Neuronal stem cell (in vitro differentiated cells): ENCODE data around the gene UROS.

ENCODE experiments used
- DNase-seq: peaks from one replicate; pipeline ENCODE4 v3.0.0-alpha.2; 2013; ENCODE audit warnings: low spot score
- H2AFZ ChIP-seq: one replicate; pipeline ENCODE4 v1.6.1; 2013; ENCODE audit warnings: mild to moderate bottlenecking, low read length, inconsistent platforms
- H2AK5ac ChIP-seq: 2 replicates; pipeline ENCODE4 v1.6.1; 2013; ENCODE audit warnings: low read depth, mild to moderate bottlenecking, inconsistent platforms, low read length, moderate library complexity, mixed read lengths
- H2BK120ac ChIP-seq: 2 replicates; pipeline ENCODE4 v1.6.1; 2013; ENCODE audit warnings: low read depth, mild to moderate bottlenecking, inconsistent platforms, low read length, moderate library complexity, mixed read lengths
- H2BK12ac ChIP-seq: one replicate; pipeline ENCODE4 v1.6.1; 2013; ENCODE audit warnings: low read length, inconsistent platforms
- H2BK15ac ChIP-seq: 2 replicates; pipeline ENCODE4 v1.6.1; 2013; ENCODE audit warnings: mild to moderate bottlenecking, low read length, inconsistent platforms, mixed read lengths
- H2BK5ac ChIP-seq: one replicate; pipeline ENCODE4 v1.6.1; 2013; ENCODE audit warnings: inconsistent platforms, mild to moderate bottlenecking, low read length, moderate library complexity
- H3K14ac ChIP-seq: one replicate; pipeline ENCODE4 v1.6.1; 2013; ENCODE audit warnings: low read length, inconsistent platforms
- H3K18ac ChIP-seq: 2 replicates; pipeline ENCODE4 v1.6.1; 2013; ENCODE audit warnings: low read length, inconsistent platforms
- H3K23ac ChIP-seq: 2 replicates; pipeline ENCODE4 v1.6.1; 2013; ENCODE audit warnings: low read depth, mild to moderate bottlenecking, mixed read lengths, low read length, inconsistent platforms; ENCODE audit not compliant: poor library complexity
- H3K27ac ChIP-seq: replicated peaks from 3 replicates; pipeline ENCODE4 v1.5.1; 2013; ENCODE audit warnings: low read length, inconsistent platforms
- H3K27me3 ChIP-seq, 3 experiments: 2 replicates each; pipeline ENCODE4 v1.6.1; 2013; ENCODE audit warnings: low read length in 3 of 3, mild to moderate bottlenecking in 2 of 3, inconsistent platforms in 1 of 3, low read depth in 1 of 3, mixed read lengths in 1 of 3, moderate library complexity in 1 of 3; ENCODE audit not compliant: control insufficient read depth in 3 of 3, insufficient read depth in 3 of 3
- H3K36me3 ChIP-seq, 2 donors: replicated peaks in 1 of 2; 2 replicates each; pipeline ENCODE4 v1.6.1; 2013; ENCODE audit warnings: low read length in 2 of 2; ENCODE audit not compliant: control insufficient read depth in 2 of 2, insufficient read depth in 2 of 2
- H3K4ac ChIP-seq: 2 replicates; pipeline ENCODE4 v1.6.1; 2013; ENCODE audit warnings: inconsistent platforms, mild to moderate bottlenecking, low read length, moderate library complexity
- H3K4me1 ChIP-seq, 2 donors: 1 replicate in 1 of 2; 2 replicates in 1 of 2; pipeline ENCODE4 v1.6.1; 2013; ENCODE audit warnings: low read length in 2 of 2, low read depth in 1 of 2; ENCODE audit not compliant: control insufficient read depth in 2 of 2, insufficient read depth in 1 of 2
- H3K4me2 ChIP-seq: one replicate; pipeline ENCODE4 v1.6.1; 2013; ENCODE audit warnings: mild to moderate bottlenecking, low read length, inconsistent platforms; ENCODE audit not compliant: insufficient read depth, poor library complexity, severe bottlenecking
- H3K4me3 ChIP-seq, 2 donors: 2 replicates each; pipeline ENCODE4 v1.5.1; 2013; ENCODE audit warnings: low read length in 2 of 2, mild to moderate bottlenecking in 2 of 2, inconsistent platforms in 1 of 2, moderate library complexity in 1 of 2
- H3K79me1 ChIP-seq: one replicate; pipeline ENCODE4 v1.6.1; 2013; ENCODE audit warnings: low read depth, mild to moderate bottlenecking, inconsistent platforms, low read length, moderate library complexity
- H3K9ac ChIP-seq: one replicate; pipeline ENCODE4 v1.6.1; 2013; ENCODE audit warnings: mild to moderate bottlenecking, low read depth, low read length, inconsistent platforms; ENCODE audit not compliant: poor library complexity
- H3K9me3 ChIP-seq, 2 donors: replicated peaks in 1 of 2; 2 replicates each; pipeline versions ENCODE3 to v1.6.1; 2013; ENCODE audit warnings: low read length in 2 of 2, mild to moderate bottlenecking in 2 of 2, inconsistent platforms in 1 of 2, low read depth in 1 of 2, mixed read lengths in 1 of 2, moderate library complexity in 1 of 2; ENCODE audit not compliant: control insufficient read depth in 2 of 2, insufficient read depth in 1 of 2
- H4K8ac ChIP-seq: one replicate; pipeline ENCODE4 v1.6.1; 2013; ENCODE audit warnings: low read depth, mild to moderate bottlenecking, inconsistent platforms, low read length, moderate library complexity
- H4K91ac ChIP-seq: one replicate; pipeline ENCODE4 v1.6.1; 2013; ENCODE audit warnings: low read length, low read depth, mild to moderate bottlenecking, inconsistent platforms; ENCODE audit not compliant: poor library complexity
- WGBS, 2 donors: extraction: QIAGEN DNeasy Blood & Tissue Kit; methylation state at CpG; one replicate each; pipeline ENCODE4 v1.1.7; 2013; ENCODE audit warnings: missing lambda C conversion rate in 2 of 2, mixed read lengths in 1 of 2; ENCODE audit not compliant: insufficient read length in 2 of 2, insufficient replicate concordance in 1 of 2; ENCODE audit errors: extremely low coverage in 2 of 2; 5-methylcytosine and 5-hydroxymethylcytosine counted together

Gene UROS

DNA sequence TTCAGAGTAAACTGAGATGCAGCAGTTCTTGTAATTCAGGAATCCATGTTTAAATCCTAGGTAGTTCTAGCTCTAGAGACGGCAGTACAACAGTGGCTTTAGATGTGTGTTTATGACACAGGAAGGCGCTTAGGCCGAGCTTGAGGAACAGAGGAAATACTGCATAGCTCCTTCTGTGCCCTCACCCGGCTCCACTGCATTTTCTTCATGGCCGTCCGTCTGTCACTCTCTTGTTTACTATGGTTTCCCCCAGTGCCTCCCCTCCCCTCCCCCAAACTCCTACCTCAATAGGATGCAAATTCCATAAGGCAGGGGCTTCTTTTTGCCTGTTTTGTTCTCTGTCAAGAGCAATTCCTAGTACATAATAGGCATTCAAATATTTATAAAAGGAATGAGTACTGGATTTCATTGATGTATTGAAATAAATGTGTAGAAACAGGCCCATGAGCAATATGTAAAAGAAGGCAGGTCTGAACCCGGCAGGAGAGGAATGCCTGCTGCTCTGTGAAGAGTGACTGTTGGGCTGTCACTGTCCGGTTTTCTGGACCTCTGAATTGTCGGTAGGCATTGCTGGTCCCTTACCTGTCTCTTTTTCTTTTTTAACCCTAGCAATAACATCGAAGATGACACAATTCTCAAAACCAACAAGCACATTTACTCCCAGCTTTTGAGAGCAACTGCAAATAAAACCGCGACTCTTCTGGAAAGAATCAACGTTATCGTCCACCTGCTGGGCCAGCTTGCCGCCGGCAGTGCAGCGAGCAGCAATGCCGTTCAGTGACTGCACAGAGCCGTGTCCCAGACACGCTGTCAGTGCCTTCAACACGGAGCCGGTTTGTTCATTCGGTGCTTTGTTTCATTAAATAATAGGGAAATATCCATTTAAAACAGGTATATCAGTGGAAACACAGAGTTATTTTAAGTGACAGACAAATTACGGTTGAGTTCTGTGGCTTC is 60.1 kb downstream of the UROS start:
- Histone ChIP-seq H4K91ac (no peak overlapping the region), H3K4ac (no peak overlapping the region), H3K27ac (peak overlapping the region; percentile 58), H3K23ac (no peak overlapping the region), H2AK5ac (no peak overlapping the region), H3K18ac (no peak overlapping the region), H3K4me3 (no peak overlapping the region), H3K79me1 (no peaks in the 10 kb centered on the region), H2BK5ac (no peak overlapping the region), H4K8ac (no peak overlapping the region), H2BK12ac (no peak overlapping the region), H3K36me3 (peaks cover 15 to 90% of the 10 kb centered on the region in 2 donors), H3K9me3 (peaks cover 0 to 2% of the 10 kb centered on the region in 2 donors), H3K14ac (no peak overlapping the region), H3K4me2 (no peak overlapping the region), H3K9ac (no peak overlapping the region), H3K27me3 (no peaks in the 10 kb centered on the region), H3K4me1 (peaks cover 12 to 19% of the 10 kb centered on the region in 2 donors), H2AFZ (no peak overlapping the region), H2BK120ac (no peak overlapping the region), H2BK15ac (no peak overlapping the region)
- DNase-seq, result peak; percentile 4
- no CpG with 5 or more reads among the region's 24 CpGs for WGBS, 2 donors

DNA sequence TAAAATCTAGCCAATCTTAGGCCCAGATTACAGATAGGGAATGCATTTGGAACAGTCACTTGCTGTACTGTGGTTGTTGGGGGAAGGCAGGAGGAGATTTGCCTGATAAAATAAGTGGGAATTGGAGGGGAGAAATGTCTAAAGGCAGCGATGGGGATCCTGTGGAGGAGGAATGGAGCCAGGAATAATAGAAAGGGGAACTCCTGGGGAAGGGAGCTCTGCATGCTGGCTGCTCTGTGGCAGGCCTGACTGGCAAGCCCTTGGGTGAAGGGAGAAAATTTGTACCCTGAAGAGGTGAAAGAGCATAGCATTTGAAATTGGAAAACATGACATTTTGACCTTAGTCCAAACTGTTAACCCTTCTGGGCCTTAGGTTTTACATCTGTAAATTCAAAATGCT is 61.1 kb downstream of the UROS start:
- WGBS, 2 donors, result no CpG with 5 or more reads among the region's 1 CpG
- Histone ChIP-seq H3K9me3 (peaks cover 0 to 8% of the 10 kb centered on the region in 2 donors), H3K27ac (peak overlapping the region; percentile 58), H3K36me3 (peaks cover 15 to 93% of the 10 kb centered on the region in 2 donors), H3K9ac (no peak overlapping the region), H2BK5ac (no peak overlapping the region), H3K14ac (no peak overlapping the region), H3K4me3 (no peak overlapping the region), H3K4me2 (no peak overlapping the region), H3K27me3 (no peaks in the 10 kb centered on the region), H3K79me1 (no peaks in the 10 kb centered on the region), H2AFZ (no peak overlapping the region), H2BK12ac (no peak overlapping the region), H2BK120ac (no peak overlapping the region), H2AK5ac (no peak overlapping the region), H2BK15ac (no peak overlapping the region), H3K4ac (no peak overlapping the region), H3K23ac (no peak overlapping the region), H3K18ac (no peak overlapping the region), H4K8ac (no peak overlapping the region), H4K91ac (no peak overlapping the region), H3K4me1 (peaks cover 12 to 28% of the 10 kb centered on the region in 2 donors)
- DNase-seq, result no peak

- no peak overlapping the region for H2BK120ac ChIP-seq
- H2AK5ac ChIP-seq, result no peak overlapping the region
- H2BK12ac ChIP-seq, result no peak overlapping the region
- H3K27ac ChIP-seq, result no peak overlapping the region
- H3K4me1 ChIP-seq, result peaks cover 8 to 28% of the 10 kb centered on the region in 2 donors
- peaks cover 15 to 93% of the 10 kb centered on the region in 2 donors for H3K36me3 ChIP-seq
- no peak overlapping the region for H2BK15ac ChIP-seq
- H3K23ac ChIP-seq, result no peak overlapping the region
- no peak overlapping the region for H3K4me2 ChIP-seq
- H2AFZ ChIP-seq, result no peak overlapping the region
- no peak overlapping the region for H3K4me3 ChIP-seq
- no CpG with 5 or more reads among the region's 4 CpGs for WGBS, 2 donors
- no peak overlapping the region for H3K18ac ChIP-seq
- no peak overlapping the region for H2BK5ac ChIP-seq
- H4K91ac ChIP-seq, result no peak overlapping the region
- no peaks in the 10 kb centered on the region for H3K27me3 ChIP-seq
- no peaks in the 10 kb centered on the region for H3K79me1 ChIP-seq
- DNase-seq, result no peak
- H4K8ac ChIP-seq, result no peak overlapping the region
- H3K9me3 ChIP-seq, result peaks cover 0 to 18% of the 10 kb centered on the region in 2 donors
- no peak overlapping the region for H3K14ac ChIP-seq
- H3K9ac ChIP-seq, result no peak overlapping the region
- H3K4ac ChIP-seq, result no peak overlapping the region
Measured at GRCh38 chr10:125757742-125758141, 65.3 kb downstream of the UROS start.

DNA sequence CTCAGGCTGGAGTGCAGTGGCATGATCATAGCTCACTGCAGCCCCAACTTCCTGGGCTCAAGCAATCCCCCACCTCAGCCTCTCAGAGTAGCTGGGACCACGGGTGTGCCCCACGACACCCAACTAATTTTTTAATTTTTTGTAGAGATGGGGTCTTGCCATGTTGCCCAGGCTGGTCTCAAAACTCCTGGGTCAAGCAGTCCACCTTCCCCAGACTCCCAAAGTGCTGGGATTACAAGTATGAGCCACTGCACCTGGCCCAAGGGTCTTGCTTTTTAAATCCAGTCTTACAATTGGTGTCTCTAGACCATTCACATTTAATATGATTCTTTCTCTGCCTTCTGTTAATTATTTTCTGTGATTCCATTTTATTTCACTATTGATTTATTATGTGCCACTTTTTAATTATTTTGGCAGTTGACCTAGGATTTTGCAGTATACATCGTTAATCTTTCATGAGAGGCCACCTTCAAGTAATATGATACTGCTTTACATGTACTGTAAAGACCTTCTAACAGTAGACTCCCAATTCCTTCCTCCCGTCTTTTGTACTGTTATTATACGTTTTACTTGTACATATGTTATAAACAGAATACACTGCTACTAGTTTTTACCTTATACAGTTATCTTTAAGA is 66.1 kb downstream of the UROS start:
- no peak overlapping the region for H3K18ac ChIP-seq
- no peak overlapping the region for H3K4me3 ChIP-seq
- H3K23ac ChIP-seq, result no peak overlapping the region
- H3K9me3 ChIP-seq, result peaks cover 0 to 18% of the 10 kb centered on the region in 2 donors
- no peak overlapping the region for H2BK5ac ChIP-seq
- H3K27me3 ChIP-seq, result no peaks in the 10 kb centered on the region
- DNase-seq, result no peak
- H3K4me2 ChIP-seq, result no peak overlapping the region
- H4K91ac ChIP-seq, result no peak overlapping the region
- H3K27ac ChIP-seq, result no peak overlapping the region
- peaks cover 2 to 20% of the 10 kb centered on the region in 2 donors for H3K4me1 ChIP-seq
- H3K4ac ChIP-seq, result no peak overlapping the region
- no peaks in the 10 kb centered on the region for H3K79me1 ChIP-seq
- H2BK12ac ChIP-seq, result no peak overlapping the region
- WGBS, 2 donors, result no CpG with 5 or more reads among the region's 5 CpGs
- no peak overlapping the region for H3K9ac ChIP-seq
- H2AFZ ChIP-seq, result no peak overlapping the region
- no peak overlapping the region for H2BK120ac ChIP-seq
- H3K36me3 ChIP-seq, result peaks cover 15 to 94% of the 10 kb centered on the region in 2 donors
- no peak overlapping the region for H3K14ac ChIP-seq
- H4K8ac ChIP-seq, result no peak overlapping the region
- H2AK5ac ChIP-seq, result no peak overlapping the region
- no peak overlapping the region for H2BK15ac ChIP-seq
